Measurements from ENCODE around the gene CIAO2A.
"Not testable (repeated sequence)": the region's sequence is repeated elsewhere in the genome, so short reads cannot be mapped to it uniquely, and the experiment has no call there.

The CIAO2A gene, protein sequence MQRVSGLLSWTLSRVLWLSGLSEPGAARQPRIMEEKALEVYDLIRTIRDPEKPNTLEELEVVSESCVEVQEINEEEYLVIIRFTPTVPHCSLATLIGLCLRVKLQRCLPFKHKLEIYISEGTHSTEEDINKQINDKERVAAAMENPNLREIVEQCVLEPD

DNA sequence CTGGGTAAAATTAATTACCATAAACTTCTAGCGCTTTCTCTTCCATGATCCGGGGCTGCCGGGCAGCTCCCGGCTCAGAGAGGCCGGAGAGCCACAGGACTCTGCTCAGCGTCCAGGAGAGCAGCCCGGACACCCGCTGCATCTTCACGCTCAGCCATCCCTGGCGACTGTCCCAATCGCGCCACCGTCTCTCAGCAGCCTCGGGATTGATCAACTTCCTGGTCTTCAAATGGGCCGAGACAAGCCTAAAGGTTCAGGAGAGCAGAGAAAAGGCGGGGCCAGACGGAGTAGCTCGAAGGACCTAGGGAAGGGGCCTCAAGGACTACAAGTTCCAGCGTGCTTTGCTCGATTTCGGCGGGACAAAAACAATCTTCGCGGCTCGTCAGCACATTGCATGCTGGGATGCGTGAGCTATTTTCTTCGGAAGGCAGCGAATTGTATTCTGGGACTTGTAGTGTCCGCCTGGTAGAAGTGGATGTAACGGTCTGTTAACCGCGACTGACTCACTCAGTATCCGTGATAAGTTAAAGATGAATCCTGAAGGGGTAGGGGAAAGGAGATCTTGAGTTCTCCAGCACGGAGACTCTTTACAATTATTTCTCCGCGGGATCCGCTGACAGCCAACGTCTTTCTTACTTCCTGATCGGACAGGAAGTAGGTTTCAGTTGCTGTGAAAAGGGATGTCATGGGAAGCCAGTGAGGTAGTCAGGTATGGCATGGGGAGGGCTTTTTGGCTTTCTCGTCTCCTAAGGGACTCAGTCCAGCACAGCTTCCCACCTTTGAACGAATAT is at the start of gene CIAO2A:
CIAO2A (minus strand) TSS at position 212 of the 791 bp plus-strand sequence; CDS start at position 142, 70 bp downstream.
- DNase-seq = peak; percentile 94

DNA sequence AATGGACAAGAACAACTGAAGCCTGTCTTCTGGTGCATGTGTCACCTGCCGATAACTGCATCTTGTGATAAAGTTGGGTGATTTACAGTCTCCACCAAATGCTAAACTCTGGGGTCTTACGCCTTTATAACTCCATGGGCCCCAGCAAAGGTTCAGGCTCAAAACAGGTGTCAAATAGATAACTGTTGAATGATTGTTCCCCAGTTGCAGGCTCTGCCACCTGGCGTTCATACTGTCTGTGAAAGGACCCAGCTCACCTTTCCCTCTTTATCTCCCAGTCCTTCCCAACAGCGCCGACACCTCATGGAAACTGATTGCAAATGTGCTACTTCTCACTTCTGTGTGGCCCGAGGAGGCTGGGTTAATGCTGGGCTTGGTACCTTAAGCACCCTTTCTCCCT is 49.6 kb upstream of the CIAO2A start:
- no peak for DNase-seq

DNA sequence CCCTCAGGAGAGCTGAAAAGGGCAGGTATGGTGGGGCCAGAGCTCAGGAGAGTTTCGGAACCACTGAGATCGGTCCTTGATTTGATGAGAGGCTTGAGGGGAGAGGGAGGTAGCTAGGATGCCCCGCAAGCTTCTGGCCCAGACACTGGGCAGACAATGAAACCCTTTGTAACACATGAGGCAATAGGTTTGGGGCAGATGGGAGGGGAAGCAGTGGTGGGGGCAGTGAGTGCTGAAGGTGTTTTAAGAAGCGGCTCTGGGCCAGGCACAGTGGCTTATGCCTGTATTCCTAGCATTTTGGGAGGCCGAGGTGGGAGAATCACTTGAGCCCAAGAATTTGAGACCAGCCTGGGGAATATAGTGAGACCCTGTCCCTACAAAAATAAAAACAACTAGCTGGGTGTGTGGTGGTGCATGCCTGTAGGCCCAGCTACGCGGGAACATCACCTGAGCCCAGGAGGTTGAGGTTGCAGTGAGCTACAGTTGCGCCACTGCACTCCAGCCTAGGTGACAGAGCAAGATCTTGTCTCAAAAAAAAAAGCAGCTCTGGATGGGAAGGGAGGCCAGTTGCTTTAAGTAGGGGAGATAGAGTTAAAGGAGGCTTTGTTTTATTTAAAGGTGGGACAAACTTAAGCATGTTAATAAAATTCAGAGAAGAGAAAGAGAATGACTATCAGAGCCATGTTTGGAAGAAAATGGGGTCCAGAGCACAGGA is 48.3 kb upstream of the CIAO2A start:
- no peak for DNase-seq

DNA sequence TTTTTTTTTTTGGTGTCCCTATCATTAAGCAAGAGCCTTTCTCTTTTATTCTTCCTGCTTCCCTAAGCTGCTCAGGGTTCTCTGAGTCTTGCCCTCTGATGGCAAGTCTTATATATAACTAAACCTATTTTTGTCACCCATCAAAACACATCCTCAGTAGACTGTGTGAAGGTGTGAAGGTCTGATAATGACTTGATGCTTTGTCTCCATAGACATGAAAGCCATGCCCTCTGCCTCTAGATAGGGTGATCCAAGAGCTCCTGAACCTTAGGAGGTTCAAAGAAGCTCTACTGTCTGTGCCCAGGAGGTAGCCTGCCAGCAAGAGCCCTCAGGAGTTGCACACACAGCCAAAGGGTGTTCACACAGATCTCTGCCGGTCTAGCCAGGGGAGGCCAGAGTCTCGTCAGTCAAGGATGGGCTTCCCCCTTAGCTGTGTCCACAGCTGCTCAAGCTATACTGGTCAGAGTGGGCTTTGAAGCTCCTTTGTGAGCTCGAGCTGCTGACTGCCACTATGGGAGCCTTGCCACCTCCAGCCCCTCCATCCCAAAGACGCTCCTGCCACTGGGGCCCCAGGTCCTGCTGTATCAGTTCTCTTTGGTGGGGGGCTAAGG is 44.8 kb upstream of the CIAO2A start:
- DNase-seq = no peak

DNA sequence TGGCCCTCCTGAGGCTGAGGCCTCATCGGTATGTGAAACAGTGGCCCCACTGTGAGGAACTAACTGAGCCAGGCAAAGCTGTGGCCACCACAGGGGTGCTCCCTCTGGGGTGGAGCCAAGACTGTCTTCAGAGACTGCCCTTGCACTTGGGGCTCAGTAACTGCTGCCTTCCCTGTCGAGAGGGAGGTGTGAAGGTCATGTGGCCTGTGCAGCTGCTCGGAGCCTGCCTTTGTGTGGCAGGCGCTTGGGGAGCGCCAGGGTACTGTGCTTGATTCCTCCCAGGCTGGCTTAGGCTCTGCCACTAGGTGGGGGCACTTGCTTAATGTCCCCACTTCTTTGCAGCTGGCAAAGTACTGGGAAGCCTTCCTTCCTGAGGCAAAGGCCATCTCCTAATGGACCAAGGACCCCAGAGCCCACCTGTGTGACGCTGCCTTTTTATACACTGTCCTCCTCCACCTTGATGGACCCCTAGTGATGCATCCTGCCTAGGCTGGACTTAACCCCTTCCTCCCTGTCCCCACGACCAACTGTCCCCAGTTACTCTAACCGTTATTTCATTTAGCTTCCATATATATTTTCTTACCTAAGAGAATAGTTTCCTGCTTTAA is 43.7 kb upstream of the CIAO2A start:
- DNase-seq = no peak

DNA sequence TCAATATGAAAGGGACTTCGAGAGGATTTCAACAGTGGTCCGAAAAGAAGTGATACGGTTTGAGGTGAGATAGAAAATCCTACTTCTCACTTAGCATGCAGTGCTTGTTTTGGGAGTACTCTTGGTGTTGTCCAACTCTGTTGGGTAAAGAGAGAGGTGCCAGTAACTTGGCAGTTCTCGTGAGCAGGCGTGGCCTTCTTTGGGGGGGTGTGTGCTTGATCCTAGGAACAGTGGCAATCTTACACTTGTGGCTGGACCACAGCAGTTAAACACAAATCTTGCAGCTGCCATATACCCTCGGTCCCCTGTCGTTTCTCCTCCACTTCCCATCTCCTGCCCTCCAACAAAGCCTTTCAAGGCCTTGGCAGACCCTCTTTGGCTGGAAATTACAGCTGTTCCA is 42.7 kb upstream of the CIAO2A start:
- DNase-seq = no peak

DNA sequence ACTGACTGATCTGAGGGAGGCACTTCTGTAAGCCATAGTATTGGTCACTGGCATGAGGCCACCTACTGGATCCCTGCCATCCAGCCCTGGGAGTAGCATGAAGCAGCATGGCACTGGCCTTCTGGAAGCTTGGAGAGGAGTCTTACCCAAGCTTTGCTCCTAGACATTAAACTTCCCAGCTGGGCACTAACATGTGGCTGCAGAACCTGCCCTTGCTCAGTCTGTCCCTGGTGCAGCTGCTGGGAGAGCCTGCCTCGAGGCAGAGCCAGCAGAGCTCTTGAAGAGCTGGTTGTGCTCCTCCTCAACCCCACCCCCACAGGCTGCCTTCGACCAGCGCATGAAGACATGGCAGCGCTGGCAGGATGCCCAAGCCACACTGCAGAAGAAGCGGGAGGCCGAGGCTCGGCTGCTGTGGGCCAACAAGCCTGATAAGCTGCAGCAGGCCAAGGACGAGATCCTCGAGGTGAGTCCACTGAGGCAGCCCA is 40.7 kb upstream of the CIAO2A start:
- DNase-seq = no peak

DNA sequence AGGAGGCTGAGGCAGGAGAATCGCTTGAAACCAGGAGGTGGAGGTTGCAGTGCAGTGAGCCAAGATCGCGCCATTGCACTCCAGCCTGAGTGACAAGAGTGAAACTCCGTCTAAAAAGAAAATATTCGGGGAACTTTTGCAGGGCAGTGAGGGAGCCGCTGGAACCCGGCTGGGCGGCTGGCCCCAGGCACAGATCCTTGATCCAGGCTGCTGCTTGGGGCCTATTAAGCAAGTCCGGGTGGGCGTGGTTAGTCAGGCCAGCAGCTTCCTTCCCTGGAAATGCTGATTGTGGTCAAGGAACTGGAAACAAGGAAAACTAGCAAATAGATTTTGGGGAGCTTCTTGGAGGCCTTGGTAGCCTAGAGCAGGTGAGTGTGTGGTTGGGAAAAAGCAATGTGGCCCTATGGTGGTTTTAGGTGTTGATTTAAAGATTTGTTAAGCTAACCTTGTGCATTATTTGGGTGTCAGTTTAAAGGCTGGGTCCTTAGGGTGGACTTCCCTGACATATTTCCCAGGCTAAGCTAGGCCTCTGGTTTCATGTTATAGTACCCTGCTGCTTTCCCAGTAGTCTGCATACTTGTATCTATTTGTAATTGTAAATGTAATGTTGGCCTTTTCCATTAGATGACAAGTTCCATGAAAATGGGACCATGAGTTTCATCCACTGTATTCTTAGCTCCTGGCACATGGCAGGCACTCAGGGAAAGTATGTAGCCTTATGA is 40.1 kb upstream of the CIAO2A start:
- no peak for DNase-seq

DNA sequence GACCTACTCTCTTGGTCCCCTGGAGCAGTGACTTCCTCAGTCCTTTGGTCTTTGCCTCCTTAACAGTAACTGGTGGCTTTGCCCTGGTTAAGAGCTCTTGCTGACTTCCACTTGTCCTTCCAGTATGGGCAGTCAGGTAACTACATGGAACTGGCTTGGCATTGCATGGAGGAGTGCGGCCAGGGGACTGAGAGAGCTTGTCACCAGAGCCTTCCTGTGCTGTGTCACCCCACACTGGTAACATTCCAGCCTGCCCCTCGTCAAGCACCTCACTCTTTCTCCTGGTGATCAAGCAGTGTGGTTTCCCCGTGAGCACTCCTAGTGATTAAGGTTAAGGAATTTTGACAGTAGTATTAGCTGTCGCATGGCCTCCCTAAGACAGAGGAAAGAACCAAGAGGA is 38.6 kb upstream of the CIAO2A start:
- no peak for DNase-seq

DNA sequence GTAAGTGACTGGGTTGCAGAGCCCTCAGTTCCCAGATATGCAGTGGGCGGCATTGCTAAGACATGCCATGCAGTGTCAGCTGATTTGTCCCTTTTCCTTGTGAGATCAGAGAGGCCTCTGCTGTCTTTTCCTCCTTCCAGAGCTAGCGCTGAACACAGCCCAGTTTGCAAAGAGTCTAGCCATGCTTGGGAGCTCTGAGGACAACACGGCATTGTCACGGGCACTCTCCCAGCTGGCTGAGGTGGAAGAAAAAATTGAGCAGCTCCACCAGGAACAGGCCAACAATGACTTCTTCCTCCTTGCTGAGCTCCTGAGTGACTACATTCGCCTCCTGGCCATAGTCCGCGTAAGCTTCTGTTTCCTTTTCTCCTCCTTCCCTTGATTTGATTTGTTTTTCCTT is 37.9 kb upstream of the CIAO2A start:
- no peak for DNase-seq

DNA sequence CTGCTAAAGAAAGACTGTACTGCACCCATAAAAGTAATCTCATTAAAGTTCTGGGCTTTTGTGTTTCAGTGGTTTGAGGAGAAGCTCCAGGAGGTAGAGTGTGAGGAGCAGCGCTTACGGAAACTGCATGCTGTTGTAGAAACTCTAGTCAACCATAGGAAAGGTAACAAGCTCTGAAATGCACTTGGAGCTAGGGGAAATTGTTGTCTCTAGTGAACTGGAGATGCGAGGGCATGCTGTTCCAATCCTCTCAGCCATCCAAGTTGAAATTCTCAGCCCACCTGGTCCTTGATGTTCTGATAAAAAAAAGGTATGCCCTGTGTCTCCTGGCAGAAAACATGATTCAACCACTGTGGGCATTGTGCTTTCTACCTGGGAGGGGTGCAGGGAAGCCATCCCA is 36.5 kb upstream of the CIAO2A start:
- DNase-seq = no peak

DNA sequence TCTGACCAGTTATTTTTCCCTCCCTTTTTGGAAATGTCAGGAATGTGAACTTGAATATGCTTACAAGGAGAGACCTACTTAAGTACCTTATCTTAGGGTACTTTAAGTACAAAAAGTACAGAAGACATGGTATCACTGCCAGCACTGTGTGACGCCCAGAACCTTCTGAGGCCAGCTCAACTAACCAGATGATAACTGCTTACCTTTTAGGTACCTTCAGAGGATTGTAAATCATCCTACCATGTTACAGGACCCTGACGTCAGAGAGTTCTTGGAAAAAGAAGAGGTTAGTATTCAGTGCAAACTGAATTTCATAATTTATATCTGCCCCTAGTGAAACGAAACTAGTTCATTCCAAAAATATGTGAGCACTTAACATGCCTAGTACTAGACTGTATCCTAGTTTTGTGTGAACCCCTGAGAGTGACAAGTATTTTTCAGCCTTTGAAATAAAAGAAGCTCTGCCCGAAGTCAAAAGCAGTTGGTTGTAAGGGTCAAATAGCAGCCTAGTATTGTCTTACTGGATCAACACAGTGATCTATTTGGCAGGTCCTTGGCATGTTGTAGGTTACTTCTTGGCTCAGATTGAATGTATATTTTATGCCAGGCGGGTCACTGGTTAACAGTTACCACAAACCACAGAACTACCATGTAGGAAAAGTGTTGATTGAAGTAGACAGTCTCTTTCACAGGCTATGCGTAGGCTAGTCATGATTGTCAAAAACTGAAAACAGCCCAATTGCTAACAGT is 34.1 kb upstream of the CIAO2A start:
- DNase-seq = no peak

DNA sequence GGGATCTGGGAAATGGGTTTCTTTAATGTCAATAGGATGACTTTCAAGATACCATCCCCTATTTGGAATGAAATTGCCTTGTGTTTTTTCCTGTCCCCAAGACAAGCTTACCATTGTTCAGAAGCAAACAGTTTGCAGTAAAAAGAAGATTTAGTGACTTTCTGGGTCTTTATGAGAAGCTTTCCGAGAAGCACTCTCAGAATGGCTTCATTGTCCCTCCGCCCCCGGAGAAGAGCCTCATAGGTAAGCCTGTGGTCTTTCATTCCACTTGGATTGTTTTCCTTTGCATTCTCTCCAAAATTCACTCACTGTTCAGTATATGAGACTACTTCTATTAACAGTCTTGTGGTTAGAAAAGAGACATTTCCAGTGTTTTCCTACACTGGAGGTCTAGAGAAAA is 32.3 kb upstream of the CIAO2A start:
- no peak for DNase-seq

DNA sequence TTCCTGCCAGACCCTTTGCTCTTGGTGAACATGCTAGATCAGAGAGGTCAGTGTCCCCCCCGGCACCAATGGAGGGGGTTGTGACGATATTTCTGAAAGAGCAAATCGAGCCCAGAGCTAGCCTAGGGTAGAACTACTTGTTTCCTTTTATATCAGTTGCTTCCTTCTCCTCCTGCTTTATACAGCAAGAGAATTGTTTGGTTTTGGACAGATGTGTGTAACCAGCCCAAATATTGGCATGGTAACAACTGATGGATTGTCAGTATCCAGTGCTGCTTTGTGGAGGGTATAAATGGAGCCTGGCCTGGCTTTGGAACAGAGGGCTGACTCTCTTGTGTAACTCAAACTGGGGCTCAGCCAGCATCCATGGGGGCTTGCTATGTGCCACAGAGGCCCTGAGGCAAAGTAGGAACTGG is 29.3 kb upstream of the CIAO2A start:
- no peak for DNase-seq

DNA sequence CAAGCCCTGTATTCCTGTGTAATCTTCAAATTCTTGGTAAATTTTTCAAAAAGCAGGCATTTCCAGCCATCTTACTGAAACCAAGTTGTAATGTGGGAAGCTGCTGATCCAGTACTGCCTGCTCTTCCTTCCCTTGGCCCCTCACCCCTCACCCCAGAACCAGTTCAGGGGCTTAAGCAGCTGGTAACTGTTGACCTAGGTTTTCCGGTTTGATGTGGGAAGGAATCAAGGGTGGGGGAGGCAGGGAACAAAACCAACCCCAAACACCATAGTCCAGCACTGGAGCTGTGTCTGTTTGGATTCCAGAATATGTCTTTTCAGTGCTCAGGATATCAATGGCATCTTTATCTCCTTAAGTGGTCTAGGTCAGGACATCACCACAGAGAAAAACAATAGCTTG is 28.8 kb upstream of the CIAO2A start:
- no peak for DNase-seq

DNA sequence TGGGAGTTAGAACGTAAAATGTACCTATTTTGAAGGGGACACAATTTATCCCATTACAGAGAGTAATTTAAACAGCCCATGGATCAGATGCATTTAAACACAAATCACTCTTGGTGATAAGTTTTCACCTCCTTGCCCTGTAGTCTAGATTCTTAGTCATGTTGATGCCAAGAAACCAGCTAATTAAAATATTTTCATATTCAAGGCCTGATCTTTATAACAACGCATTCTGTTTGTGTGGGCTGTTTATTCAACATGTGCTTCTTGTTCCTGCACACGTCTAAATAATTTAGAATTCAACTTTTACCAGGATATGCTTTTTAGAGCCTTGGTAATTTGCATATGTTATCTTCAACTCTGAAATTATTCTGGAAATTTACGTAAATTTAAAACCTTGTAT is 28.0 kb upstream of the CIAO2A start:
- DNase-seq = no peak

DNA sequence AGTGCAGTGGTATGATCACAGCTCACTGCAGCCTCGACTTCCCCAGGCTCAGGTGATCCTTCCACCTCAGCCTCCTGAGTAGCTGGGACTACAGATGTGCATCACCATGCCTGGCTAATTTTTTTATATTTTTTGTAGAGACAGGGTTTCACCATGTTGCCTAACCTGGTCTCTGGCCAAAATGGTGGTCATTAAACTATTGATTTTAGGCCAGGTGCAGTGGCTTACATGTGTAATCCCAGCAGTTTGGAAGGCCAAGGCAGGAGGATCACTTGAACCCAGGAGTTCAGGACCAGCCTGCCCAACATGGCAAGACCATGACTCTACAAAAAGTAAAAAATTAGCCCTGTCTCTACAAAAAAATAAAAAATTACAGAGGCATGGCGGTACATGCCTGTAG is 26.7 kb upstream of the CIAO2A start:
- not testable (repeated sequence) for DNase-seq

DNA sequence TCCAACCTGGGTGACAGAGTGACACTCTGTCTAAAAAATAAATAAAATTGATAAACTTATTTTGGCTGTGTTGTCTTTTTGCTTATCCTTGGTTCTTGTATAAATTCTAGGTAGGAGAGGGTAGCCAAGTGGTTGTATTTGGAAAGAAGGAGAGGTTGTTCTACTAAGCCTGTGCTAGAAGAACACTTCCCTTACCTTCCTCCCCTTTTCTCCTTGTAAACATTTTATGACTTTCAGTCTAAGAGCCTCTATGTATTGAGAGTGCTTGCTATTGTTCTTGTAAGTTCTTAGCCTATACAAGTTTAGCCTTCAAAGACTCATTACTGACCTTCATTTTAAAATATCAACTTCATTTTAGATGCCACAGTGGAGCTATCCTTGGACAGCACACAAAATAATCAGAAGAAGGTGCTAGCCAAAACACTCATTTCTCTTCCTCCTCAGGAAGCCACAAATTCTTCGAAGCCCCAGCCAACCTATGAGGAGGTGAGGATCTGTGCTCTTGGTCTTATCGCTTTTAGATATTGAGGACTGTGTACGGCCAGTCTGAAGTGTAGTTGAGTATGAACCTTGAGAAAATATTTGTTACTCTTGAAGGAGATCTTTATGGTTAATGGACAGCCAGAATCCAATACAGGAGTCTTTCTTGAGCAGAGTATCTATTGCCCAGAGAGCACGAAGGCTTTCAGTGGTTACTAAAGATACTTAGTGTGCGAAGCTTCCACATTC is 24.3 kb upstream of the CIAO2A start:
- no peak for DNase-seq

DNA sequence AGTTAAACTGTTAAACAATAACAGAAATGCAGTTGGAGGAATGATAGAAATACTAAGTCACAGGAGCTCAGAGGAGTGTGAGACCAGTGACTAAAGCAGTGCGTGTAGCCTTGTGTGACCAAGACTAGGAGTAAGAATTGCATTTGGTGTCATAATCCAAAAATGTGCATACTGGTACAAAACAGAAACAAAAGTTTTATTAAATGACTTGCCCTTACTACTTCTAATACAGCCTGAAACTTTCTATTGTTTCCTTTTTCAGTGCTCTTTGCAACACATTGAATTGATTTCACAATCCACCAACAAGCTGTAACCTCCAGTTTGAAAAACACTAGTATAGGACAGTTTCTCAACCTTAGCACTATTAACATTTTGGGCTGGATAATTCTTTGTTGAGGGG is 19.3 kb upstream of the CIAO2A start:
- DNase-seq = no peak

DNA sequence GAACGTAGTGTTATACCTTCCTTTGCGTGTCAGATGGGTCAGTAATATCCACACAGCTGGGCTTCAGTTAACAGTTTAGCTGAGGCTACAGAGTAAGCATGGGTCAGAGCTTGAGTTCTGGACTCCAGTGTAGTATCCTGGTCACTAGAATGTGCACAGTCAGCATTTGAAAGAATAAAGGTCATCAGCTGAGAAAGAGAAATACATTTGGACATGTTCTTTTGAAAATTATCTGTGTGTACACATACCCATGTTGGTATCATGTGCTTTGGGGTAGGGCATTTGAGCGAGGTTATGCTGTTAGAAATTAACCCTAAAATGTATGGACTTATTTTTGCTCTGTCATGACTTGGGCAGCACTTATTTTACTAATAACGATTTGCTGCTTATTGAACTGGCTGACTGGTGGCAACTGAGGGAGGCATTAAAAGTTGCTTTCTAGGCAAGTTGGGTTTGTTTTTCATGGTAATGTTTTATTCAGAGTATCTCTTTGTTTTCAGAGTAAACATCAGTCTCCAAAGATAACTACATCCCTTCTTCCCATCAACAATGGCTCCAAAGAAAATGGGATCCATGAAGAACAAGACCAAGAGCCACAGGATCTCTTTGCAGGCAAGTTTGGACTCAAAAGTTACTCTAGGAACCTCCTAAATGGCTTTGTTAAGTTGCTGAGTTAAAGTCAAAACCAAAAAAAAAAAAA is 18.6 kb upstream of the CIAO2A start:
- DNase-seq = no peak

Measured in stimulated activated CD8-positive, alpha-beta memory T cell treated with anti-CD3 and anti-CD28 coated beads, Interleukin-4, amount 100 ng/mL, for 48 hours (primary cell).